ENCODE results near the gene IL11RA.

Gene IL11RA

DNA sequence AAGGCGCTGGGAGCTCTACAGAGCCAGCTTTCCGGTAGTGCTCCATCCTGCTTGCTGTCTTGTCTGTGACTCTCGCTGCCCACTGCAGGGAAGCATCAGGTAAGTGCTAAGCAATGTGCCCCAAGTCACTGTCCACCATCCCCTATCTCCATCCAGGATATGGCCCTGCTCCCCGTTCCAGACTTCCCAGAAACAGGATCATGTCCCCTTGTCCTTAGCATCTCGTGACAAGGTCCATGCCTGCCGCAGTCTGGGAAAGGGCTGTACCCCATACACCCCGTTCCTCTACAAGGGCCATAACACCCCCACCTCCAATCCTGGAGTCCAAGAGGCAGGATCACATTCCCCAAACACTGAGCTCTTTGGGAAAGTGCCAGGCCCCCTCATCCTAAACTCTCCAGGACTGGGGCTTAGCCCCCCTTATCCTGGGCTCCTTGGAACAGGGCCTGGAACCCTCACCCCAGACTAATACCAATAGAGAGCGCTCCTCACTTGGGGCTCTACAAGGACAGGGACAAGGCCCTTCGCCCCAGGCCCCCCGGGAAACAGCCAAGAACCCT, 40.7 kb upstream of the IL11RA start:
- no peak for TF ChIP-seq EZH2phosphoT487 (conservative IDR thresholded peaks at IDR 0.05; ENCODE audit: low read length)
- no peak for TF ChIP-seq CTCF (IDR thresholded peaks at IDR 0.05; ENCODE audit: insufficient read depth, low read length, poor library complexity, severe bottlenecking)
- Histone ChIP-seq H3F3A (ENCODE audit: insufficient read depth) (0 out of 2 replicates have a peak, but pooled peaks cover 7% of the 10 kb centered on the region), H2AFZ (ENCODE audit: low read depth, low read length, severe bottlenecking) (peak overlapping the region; percentile 76), H4K20me1 (ENCODE audit: low read depth, low read length) (no peaks in the 10 kb centered on the region), H3K4me3 (ENCODE audit: insufficient read depth, low read length, poor library complexity, severe bottlenecking) (peak overlapping the region; percentile 61), H3K9ac (ENCODE audit: low read length) (peak overlapping the region; percentile 74), H3K9me3 (ENCODE audit: insufficient read depth, low read length) (no peaks in the 10 kb centered on the region), H3K27me3 (ENCODE audit: low read length) (no peaks in the 10 kb centered on the region), H3K9me2 (replicated peaks; ENCODE audit: insufficient read depth, low read length) (no peaks in the 10 kb centered on the region), H3K79me2 (ENCODE audit: insufficient read depth, low read length) (no peaks in the 10 kb centered on the region), H3K4me2 (ENCODE audit: low read depth, low read length, poor library complexity, severe bottlenecking) (peak overlapping the region; percentile 80), H3K27ac (ENCODE audit: low read depth, low read length) (peak overlapping the region; percentile 9; the same call in 1 of the 2 replicates), H3K36me3 (ENCODE audit: low read length) (no peaks in the 10 kb centered on the region)

DNA sequence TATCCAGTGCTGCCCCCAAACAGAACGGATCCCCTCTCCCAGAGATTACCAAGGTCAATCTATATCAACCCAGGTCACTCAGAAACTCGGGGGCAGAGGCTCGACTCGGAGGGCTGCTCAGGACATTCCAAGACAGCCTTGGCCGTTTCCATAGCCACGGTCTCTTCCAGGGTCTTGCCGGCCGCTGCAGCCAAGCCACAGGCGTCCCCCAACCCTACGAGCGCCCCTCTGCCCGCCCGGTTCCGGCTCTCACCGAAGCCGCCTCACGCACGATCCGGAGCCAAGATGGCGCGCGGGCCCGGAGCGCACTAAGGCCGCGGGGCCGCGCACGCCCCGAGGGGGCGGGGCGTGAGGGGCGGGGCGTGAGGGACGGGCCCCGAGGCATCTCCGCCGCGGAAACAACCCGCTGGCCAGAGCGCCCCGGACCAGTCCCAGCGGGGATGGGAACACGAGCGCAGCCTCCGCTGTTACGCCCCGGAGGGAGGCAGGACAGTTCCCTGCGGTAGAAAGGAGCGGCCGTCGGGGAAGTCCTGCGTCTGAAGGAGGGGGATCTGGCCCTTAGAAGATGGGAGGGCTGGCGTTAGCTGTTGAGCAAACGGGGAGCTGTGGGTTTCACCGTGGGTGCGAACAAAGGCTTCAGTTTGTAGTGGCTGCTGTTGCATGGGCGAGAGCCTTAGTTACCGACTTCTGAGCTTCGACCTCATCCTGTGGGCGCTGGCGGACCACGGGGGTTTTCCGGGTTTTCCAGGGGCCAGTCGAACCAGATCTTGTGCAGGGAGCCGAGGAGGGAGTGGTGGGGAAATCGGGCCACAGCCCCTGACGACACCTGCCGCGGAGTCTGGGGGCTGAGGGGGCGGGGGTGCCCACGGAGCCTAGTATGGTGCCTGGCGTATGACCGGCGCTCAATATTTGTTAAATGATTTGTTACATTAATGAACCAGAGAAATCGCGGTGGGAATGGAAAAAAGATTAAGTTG, 39.9 kb upstream of the IL11RA start, which contains the start of gene RPP25L:
RPP25L (minus strand) TSS at position 287 of the 977 bp plus-strand sequence. CDS start 801 bp downstream, outside the sequence.
- Histone ChIP-seq H3K36me3 (ENCODE audit: low read length) (no peaks in the 10 kb centered on the region), H3K27me3 (ENCODE audit: low read length) (no peaks in the 10 kb centered on the region), H3K79me2 (ENCODE audit: insufficient read depth, low read length) (no peaks in the 10 kb centered on the region), H2AFZ (ENCODE audit: low read depth, low read length, severe bottlenecking) (peak within 1 kb of the TSS; percentile 76), H4K20me1 (ENCODE audit: low read depth, low read length) (no peaks in the 10 kb centered on the region), H3K27ac (ENCODE audit: low read depth, low read length) (peak within 1 kb of the TSS; percentile 41), H3K9ac (ENCODE audit: low read length) (peak within 1 kb of the TSS; percentile 74), H3K9me3 (ENCODE audit: insufficient read depth, low read length) (no peaks in the 10 kb centered on the region), H3K4me3 (ENCODE audit: insufficient read depth, low read length, poor library complexity, severe bottlenecking) (peak within 1 kb of the TSS; percentile 61), H3F3A (ENCODE audit: insufficient read depth) (0 out of 2 replicates have a peak, but pooled peaks cover 7% of the 10 kb centered on the region), H3K9me2 (replicated peaks; ENCODE audit: insufficient read depth, low read length) (no peaks in the 10 kb centered on the region), H3K4me2 (ENCODE audit: low read depth, low read length, poor library complexity, severe bottlenecking) (peak within 1 kb of the TSS; percentile 80)
- TF ChIP-seq CTCF (IDR thresholded peaks at IDR 0.05; ENCODE audit: insufficient read depth, low read length, poor library complexity, severe bottlenecking) = no peak
- TF ChIP-seq EZH2phosphoT487 (conservative IDR thresholded peaks at IDR 0.05; ENCODE audit: low read length) = no peak

DNA sequence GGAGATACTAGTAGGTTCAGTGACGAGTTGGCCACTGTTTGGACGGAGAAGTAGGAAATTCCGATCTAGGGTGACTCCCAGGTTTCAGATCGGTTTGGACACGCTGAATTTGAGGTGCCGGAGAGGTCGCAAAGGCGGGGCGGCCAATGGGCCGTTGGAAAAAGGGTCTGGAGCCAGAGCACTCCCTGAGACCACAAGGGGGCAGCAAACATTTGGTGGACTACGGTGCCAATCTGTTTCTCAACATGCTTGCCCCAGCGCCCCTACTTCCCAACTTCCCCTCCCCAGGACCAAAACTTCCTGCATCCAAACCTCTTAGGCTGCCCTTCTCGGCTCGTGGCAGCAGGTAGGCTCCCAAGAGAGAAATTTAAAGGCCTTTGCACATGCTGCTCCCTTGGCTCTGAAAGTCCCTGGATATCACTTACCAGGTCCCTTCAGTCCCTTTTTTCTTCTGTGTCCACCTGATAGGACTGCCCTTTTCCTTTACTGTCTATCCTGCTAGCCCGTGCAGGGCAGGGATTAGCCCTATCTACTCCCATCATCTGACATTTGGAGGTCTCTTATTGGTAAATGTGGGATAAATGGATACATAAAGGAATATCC, 39.1 kb upstream of the IL11RA start:
- Histone ChIP-seq H3K27me3 (ENCODE audit: low read length) (no peaks in the 10 kb centered on the region), H3K4me3 (ENCODE audit: insufficient read depth, low read length, poor library complexity, severe bottlenecking) (peak overlapping the region; percentile 61), H3K4me2 (ENCODE audit: low read depth, low read length, poor library complexity, severe bottlenecking) (peak overlapping the region; percentile 80), H2AFZ (ENCODE audit: low read depth, low read length, severe bottlenecking) (peak overlapping the region; percentile 76), H3F3A (ENCODE audit: insufficient read depth) (0 out of 2 replicates have a peak, but pooled peaks cover 7% of the 10 kb centered on the region), H3K9ac (ENCODE audit: low read length) (peak overlapping the region; percentile 74), H3K36me3 (ENCODE audit: low read length) (no peaks in the 10 kb centered on the region), H3K27ac (ENCODE audit: low read depth, low read length) (peak overlapping the region; percentile 41), H4K20me1 (ENCODE audit: low read depth, low read length) (no peaks in the 10 kb centered on the region), H3K79me2 (ENCODE audit: insufficient read depth, low read length) (no peaks in the 10 kb centered on the region), H3K9me2 (replicated peaks; ENCODE audit: insufficient read depth, low read length) (no peaks in the 10 kb centered on the region), H3K9me3 (ENCODE audit: insufficient read depth, low read length) (no peaks in the 10 kb centered on the region)
- TF ChIP-seq EZH2phosphoT487 (conservative IDR thresholded peaks at IDR 0.05; ENCODE audit: low read length) (no peak), CTCF (IDR thresholded peaks at IDR 0.05; ENCODE audit: insufficient read depth, low read length, poor library complexity, severe bottlenecking) (peak; percentile 96)
